ENCODE measurements around the gene BBS9. TPM values are rescaled to one million over a fixed set of nuclear protein-coding genes. Genes with fewer than 3 reads are reported as not detected.
"Not testable (repeated sequence)": the region's sequence is repeated elsewhere in the genome, so short reads cannot be mapped to it uniquely, and the experiment has no call there.

The BBS9 gene
- total RNA-seq, result 7.7 and 9.2 TPM in 2 replicates

DNA sequence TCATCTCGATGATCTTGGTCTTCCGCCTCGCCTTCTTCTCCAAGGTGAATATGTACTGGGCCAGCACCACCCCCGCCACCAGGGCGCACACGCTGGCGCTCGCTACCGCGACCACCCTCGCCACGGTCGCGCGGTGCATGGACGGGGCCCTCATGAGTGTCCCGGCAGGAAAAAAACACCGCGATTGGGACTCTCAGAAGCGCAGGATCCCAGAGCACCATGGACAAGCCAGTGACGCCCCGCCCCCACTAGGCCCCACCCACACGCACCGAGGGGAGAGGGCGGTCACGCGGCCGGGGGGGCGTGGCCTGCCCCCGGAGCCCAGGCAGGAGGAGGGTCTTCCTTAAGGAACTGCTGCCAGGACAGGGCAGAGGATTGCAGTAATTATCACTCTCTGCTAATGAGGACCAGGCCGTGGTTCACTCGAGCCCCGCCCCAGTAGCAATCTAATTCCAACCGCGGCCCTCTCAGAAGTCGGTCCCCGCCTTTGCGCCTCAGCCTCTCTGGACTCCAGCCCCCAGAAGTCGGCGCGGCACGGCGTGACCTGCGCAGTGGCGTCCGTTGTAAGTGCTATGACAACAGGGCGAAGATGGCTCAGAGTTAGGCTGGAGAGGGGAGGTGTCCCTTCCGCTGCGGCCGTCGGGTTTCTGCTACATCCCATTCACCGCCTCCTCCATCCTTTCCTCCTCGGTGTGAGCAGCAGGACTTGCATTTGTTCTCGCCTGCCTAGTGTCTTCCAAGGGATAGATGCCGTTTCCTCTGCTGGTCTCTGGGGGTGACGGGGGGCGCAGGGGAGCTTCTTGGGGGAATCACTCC, at the start of gene BBS9:
BBS9 (plus strand) TSS at position 575 of the 816 bp plus-strand sequence. CDS start 16,689 bp downstream, outside the sequence.
- intact Hi-C loops (cut with micrococcal nuclease), result loop anchor here (1.0 to 2.0 kb wide), 8 partner anchors 20 to 1908 kb away; partner anchors contain the start of genes AVL9, DPY19L1, LSM5 and RP9

DNA sequence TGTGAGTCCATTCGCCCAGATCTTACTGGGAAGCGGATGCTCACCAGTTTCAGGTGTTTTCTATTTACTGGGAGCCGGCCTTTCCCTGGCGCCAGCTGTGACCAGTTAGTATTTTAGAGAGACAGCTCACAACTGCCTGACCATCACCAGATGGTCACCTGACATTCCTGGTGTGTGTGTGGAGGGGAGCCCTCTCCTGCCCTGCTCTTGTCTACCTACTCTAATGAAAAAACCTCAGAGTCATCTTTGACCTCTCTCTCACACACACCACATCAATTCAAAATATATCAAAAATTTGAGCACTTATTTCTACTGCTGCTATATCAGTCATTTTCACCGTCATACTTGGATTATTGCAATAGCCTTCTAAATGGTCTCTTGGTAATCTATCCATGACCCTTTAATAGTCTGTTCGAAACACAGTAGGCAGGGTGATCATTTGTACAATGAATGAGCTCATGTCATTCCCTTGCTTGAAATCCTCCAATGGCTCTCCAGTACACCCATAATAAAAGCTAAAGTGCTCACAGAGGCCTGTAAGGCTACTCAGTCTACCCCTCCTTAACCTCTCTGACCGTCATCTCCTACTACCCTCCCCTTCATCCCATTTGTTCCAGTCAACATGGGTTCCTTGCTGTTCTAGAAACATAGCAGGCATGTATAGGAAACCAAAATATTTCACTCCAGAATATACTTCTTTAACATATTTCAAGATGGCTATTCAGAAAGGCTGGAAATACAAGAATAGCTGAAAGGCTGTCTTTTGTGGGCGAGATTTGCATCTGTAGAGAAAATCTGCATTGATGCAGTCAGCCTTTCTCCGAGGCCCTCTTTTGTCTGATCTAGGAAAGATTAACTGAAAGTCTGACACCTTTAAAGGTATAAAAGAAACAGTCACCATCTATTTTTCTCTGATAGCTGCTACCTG, 49.3 kb upstream of the BBS9 start:
- intact Hi-C loops (cut with micrococcal nuclease), result no loop called here

DNA sequence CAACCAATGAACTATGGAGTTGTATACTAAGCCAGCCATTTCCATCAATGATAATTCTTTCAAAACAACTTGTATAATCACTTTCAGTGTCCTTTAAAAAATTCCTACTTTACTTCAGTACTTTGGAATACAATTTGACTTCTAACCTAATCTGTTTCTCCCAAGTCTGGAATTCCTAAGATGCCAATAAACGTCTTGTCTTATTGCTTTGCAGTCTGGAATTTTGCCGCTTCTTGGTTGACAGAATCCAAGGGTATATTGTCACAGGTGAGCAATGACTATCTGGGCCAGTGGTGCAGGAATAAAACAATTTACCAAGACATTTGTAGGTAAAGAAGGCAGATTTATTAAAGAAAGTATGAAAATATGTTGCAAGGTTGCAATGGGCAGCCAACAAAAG, 42.0 kb upstream of the BBS9 start:
- intact Hi-C loops (cut with micrococcal nuclease), result no loop called here

DNA sequence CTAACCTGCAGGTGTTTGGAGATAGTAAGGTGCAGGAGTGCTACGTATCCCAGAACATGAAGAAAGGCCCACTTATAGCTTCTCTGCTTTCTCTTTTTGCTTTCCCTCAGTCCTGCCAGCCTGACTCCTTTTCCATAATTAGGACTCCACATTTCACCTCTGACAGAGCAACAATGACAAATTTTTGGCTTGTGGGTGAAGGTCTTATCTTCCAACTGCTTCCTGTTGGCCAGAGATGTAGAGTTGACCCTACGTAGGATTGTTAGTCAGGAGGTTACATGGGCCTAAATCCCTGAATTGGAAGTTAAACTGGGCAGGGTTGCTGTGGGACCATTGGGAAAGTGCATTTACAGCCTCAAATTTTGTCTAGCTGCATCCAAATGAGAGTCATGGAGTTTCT, 41.5 kb upstream of the BBS9 start:
- intact Hi-C loops (cut with micrococcal nuclease), result no loop called here

DNA sequence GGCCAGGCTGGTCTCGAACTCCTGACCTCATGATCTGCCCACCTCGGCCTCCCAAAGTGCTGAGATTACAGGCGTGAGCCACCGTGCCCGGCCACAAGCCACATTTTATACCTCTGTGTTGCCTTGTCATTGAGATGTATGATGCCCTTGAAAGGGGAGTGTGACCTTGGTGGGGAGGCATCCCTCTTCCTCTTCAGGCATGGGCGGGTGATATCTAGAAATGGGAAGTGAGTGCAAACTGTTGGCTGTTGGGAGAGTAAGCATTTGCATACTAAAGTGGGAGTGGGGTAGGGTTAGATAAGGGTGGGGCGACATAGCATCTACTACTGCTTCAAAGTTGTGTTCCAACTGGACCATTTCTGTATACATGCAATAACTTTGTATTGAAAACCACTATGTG, 40.2 kb upstream of the BBS9 start:
- intact Hi-C loops (cut with micrococcal nuclease), result no loop called here

DNA sequence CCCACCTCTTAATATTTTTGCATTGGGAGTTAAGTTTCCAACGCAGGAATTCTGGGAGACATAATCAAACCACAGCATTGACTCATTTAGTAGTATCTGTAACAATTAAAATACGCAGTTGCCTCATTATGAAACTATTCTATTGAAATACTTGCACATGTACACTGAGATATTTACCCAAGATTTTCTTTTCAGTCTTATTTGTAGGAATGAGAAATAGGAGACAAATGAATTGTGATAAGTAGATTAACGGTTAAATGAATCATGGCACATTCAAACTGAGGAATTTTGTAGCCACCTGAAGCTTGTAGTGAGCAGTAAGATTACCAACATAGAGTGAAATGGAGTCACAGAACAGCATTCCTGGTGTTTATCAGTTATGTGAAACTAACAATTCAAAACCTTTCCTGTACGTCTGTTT, 38.2 kb upstream of the BBS9 start:
- intact Hi-C loops (cut with micrococcal nuclease), result no loop called here

DNA sequence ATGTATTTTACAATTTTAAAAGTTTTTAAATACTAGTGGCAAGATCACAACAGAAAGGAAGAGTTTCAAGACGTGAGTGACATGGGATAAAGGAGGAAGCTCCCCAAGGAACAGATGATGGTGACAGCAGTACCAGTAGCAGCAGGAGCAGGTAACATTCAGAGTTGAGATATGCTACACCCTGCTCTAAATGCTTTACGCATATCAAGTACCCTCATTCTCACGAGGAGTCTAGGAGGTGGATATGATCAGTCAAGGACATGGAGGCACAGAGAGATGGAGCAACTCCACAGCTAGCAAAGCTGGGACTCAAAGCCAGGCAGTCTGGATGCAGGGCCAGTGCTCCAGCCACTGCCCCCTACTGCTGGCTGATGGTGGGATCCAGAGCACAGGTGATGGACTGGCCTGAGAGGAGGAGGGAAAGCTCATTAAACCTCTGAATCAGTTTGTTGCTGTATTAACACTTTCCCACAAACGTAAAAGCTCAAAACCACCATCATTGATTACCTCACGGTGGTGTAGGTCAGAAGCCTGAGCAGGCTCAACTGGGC, 37.6 kb upstream of the BBS9 start:
- intact Hi-C loops (cut with micrococcal nuclease), result no loop called here

DNA sequence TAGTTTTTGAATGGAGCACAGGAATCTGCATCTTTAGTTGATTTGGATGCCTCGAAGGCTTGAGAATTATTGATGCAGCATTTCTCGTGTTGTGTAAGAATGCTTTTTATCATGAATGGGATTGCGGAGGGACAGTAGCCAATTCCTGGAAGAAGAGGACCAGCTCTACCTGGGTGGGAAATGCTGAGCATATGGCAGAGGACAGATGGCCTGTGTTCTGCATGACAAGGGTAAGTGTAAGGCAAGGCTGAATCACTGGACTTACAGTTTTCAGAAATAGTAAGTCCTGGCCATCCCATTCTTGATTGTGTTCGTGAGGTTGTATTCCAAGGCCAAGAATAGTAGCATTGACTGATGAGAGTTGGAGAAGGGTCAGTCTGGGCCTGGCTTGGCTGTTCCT, 36.1 kb upstream of the BBS9 start:
- intact Hi-C loops (cut with micrococcal nuclease), result no loop called here

DNA sequence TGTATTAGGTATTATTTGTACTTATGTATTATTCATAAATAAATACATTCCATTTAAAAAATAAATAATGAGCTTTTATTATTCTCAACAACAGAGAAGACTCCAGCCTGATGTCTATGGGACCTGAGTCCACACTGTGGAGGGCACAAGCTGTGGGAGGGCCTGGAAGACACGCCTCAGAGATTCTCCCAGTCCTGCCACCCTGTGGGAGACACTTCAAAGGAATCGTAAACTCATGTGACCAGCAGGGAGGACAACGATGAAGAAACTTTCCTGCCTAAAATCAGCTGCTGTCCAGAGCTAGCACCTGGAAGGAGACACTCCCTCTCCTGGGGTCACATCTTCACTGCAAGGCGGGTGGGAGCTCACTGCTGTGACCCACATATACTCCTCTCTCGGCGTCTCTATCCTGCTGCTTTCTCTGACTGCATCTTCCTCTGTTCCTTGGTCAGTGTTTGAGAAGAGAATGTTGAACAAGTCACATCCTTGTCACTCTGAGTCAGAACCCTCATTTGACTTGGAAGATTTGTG, 34.6 kb upstream of the BBS9 start:
- intact Hi-C loops (cut with micrococcal nuclease), result not testable (repeated sequence)

DNA sequence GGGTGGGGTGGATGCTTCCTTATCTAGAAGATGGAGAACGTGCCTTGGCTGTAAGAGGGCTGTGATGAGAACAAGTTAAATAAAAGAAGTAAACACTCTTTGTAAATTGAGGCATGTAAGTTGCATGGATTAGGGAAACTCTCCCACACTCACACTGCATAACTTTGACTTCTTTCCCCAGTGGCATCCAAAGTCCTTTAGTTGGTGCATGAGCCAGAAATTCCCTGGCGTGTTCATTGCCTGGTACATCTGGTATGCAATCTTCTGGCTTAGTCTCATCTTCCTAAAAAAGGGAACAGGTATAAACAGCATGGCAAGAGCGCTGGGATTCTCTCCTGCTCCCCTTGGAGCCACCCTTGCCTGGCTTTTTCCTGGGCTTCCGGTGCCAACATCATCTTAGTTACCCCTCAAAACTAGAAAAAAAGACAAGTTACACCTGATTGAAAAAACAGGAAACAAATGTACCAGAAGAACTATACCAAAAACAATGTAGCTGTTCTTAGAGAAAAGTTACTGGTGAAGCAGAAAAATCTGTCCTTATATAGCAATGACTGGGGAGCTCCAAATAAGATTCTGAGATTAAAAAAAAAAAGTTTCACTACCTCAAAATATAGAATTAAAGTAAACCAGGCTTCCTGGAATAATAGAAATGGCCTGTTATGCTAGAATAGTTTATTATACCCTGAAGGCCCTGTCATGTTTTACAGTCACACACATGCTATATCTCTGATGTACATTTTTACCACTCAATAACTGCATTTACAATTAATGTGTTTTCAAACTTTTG, 30.0 kb upstream of the BBS9 start:
- intact Hi-C loops (cut with micrococcal nuclease), result no loop called here

DNA sequence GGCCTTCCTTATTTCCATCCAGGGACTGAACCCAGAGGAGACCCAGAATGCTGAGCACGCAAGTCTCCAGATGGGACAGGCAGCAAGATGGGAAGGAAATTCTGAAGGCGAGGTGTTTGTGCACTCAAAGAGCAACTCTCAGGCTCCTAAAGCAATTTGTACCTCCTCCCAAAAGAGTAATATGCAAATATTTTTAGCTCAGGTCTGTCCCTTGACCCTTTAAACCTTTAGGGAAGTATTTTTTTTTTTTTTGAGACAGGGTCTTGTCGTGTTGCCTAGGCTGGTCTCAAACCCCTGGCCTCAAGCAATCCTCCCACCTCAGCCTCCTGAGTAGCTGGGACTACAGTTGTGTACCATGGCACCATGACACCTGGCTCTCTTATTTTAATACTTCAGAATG, 28.6 kb upstream of the BBS9 start:
- intact Hi-C loops (cut with micrococcal nuclease), result no loop called here

DNA sequence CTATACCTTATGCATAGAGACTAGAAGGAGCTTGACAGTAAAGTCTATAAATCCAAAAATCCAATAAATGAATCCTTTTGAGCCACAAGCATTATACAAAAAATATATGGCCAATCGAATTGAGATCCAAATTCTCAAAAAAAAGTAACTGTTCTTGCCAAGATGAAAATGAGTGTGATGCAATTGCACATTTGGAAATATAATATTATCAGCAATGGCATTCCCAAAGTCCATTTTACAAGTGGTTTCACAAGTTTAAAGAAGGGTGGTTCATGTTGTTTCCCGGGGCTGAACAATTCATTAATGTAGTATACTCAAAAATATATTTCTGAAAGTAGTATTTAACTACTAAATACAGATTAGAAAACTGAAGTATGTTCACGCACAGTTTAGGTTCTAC, 27.5 kb upstream of the BBS9 start:
- intact Hi-C loops (cut with micrococcal nuclease), result no loop called here

DNA sequence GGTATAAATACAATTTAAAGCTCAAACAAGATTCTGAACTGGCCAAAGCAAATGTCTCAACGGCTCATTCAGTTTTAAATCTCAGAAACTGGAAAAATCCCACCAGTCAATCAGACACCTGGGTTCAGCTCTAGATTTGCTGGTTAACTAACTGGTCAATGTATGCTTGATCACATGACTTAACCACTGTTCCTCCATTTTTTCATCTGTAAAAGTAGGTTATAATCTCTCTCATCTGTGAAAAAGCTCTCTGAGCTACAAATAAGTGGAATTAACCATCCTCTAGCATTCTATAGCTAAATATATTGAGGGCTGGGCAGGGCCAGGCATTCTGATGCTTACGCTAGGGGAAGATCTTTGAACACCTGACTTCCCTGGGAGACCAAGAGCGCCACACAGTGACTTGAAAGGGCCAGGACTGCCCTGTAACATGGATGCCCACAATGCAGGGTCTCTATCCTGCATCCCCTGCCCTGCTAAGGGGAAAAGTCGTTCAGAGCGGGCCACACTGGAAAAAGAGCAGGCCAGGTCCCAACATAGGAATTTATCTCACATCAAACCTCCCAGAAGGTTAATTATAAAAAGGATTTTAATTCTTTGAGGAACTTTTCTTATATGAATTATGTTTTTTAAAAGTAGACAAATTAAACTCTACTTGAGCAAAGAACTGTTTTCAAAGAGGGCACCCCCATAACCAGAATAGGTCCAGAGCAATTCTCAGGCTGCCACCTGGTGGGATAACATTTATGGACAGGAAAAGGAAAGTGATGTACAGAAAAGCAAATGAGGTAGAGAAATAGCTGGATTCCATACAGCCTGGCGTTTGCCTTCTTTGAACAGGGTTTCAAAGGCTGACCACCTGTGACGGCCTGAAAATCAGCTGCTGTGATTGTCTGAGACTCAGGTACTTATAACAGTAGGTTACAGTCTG, 22.0 kb upstream of the BBS9 start:
- intact Hi-C loops (cut with micrococcal nuclease), result loop anchor here (1.0 to 5.0 kb wide), 6 partner anchors 150 to 415 kb away; partner anchors contain the start of gene FKBP9

DNA sequence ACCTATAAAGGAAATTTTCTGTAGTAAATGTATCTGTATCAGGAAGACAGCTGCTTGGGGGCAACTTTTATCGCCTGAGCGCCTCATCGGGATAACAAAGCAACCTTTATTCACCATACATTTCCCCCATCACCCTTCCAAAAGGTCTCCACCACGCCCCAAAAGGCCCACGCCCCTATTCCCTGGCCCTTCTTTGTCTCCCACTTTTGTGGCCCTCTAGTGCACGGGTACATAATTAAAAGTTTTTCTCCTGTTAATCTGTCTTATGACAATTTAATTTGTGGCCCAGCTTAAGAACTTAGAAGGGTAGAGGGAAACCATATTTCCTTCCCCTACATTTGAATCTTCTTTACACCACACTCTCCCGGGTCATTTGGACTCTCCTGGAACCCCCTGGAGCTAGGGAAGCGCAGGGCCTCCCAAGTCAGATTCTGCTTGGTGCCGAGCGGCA, 20.8 kb upstream of the BBS9 start:
- intact Hi-C loops (cut with micrococcal nuclease), result loop anchor here (1.0 to 5.0 kb wide), 9 partner anchors 21 to 344 kb away; partner anchors contain the start of genes BBS9 and FKBP9

DNA sequence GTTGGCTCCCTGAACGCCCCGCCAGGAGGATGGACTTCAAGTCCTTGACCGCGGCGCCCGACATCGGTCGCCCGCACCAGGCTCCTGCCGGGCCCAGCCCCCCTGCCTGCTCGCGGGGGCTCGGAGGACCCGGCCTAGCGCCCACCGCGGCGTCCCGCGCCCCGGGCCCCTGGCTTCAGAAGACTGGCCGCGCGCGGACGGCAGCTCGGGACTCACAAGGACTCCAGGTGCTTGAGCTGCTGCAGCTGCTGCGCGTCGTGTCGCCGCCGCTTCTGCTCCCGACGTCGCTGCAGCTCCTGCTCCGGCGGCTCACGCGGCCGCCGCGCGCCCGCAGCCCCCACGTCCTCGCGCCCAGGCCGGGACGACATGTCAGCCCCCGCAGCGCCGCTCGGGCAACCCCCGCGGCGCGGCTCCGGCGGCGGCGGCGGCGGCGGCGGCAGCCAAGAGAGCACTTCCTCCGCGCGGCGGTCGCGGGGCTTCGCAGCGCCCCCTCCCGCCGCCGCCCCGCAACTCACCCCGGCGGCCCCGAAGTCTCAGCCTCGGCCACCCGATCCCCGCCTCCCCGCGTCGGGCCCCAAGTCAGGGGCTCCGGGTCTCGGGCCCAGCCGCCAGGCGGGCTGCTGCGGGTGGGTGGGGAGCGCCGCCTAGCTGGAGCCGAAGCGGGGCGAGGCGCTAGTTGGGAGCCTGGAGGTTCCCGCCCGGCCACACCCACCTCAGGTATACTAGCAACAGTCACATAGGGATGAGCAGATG, 20.2 kb upstream of the BBS9 start, which contains the start of gene RP9:
RP9 (minus strand) TSS at position 400 of the 753 bp plus-strand sequence; CDS start at position 368, 32 bp downstream.
- intact Hi-C loops (cut with micrococcal nuclease), result loop anchor here (1.0 to 5.0 kb wide), 8 partner anchors 20 to 344 kb away; partner anchors contain the start of genes BBS9 and FKBP9

DNA sequence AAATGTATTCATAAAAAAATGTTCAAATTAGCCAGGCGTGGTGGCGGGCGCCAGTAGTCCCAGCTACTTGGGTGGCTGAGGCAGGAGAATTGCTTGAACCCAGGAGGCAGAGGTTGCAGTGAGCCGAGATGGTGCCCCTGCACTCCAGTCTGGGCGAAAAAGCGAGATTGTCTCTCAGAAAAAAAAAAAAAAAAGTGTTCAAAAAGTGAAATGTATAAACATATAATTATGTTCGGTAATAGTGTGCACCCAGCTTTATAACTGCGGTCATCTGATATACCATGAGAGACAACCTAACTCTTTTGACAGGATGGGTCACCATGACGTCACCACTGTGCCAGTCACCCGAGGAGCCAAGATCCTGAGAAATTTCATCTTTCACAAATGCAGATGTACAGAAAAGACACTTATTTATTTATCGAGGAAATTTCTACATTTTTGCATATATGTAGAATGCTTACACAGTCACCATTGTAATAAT, 19.6 kb upstream of the BBS9 start:
- intact Hi-C loops (cut with micrococcal nuclease), result loop anchor here (1.0 to 5.0 kb wide), 8 partner anchors 20 to 345 kb away; partner anchors contain the start of genes BBS9 and FKBP9

DNA sequence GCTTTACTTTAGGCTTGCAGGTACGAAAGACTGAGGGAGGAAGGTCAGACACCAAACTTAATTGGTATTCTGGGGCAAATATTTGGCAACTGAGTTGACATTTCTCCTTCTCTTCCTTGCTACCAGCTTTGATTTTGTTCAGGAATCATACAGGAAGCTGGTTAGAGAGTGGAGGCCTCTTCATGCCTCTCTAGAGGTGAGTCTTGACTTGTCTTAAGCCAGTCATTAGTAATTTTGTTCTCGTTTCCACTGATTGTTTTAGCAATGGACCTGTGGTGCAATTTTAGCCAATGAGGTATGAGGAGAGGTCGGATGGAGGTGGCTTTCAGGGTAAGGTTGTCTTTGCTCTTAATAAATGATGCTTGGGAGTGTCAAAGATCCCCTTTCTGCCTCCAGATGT, 17.8 kb upstream of the BBS9 start:
- intact Hi-C loops (cut with micrococcal nuclease), result no loop called here

DNA sequence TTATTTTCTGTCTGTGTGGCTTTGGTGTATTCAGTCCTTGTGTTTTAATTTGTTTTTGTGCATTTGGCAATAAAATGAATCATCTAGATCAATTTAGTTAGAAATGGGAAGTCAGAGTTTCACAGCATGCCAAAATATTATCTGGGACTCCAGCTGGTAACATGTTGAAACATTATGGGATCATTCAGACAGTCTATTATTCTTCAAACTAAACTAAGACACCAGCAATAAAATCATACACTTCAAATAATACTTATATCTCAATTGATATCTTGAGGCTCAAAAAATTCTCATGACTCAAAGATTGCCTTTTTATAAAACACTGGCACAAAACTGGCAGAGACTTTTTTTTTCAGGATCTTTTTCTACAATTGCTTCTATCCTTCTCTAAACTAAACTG, 14.4 kb upstream of the BBS9 start:
- intact Hi-C loops (cut with micrococcal nuclease), result no loop called here

Measured in T-helper 2 cell treated with Interferon-gamma antibody and Interleukin-4, amounts not matched to agents 100 ng/mL and 5 ng/mL, for 36 hours (primary cell).